HT-29 (cell line): ENCODE results near the gene HOXA3. TPM values are rescaled to one million over a fixed set of nuclear protein-coding genes. Genes with fewer than 3 reads are reported as not detected.

Experiments
- DNase-seq: peaks from one replicate; pipeline ENCODE4 v3.0.0-alpha.2; 2015; ENCODE audit warnings: low spot score
- total RNA-seq: library from RNA; depleted of rRNA; stranded (reverse); fragments of >200 nt; shearing (Covaris generic); gene quantifications from 2 replicates; pipeline ENCODE4 v1.2.3, GENCODE V29; 2014

Gene HOXA3
- total RNA-seq, 1 experiment from 2014 or later = 27.8 TPM

GRCh38 chr7:27157702-27158431, 5.5 kb upstream of the HOXA3 start:
- no peak for DNase-seq

GRCh38 chr7:27156916-27157701, 4.7 kb upstream of the HOXA3 start:
- no peak for DNase-seq

GRCh38 chr7:27156508-27156898, 4.1 kb upstream of the HOXA3 start, which contains the start of gene HOXA7:
Gene HOXA7 (minus strand): TSS chr7:27156675. CDS start chr7:27156545, 130 bp downstream.
- DNase-seq = peak; percentile 69

GRCh38 chr7:27155816-27156507, 3.6 kb upstream of the HOXA3 start:
- DNase-seq = no peak

- no peak for DNase-seq
Measured at GRCh38 chr7:27154901-27155815, 2.8 kb upstream of the HOXA3 start.

- no peak for DNase-seq
Measured at GRCh38 chr7:27154369-27154768, 2.0 kb upstream of the HOXA3 start.

- DNase-seq = no peak
Measured at GRCh38 chr7:27153526-27153925, 1.1 kb upstream of the HOXA3 start.

- no peak for DNase-seq
Measured at GRCh38 chr7:27152816-27153442, 546 bp upstream of the HOXA3 start.

GRCh38 chr7:27151341-27151930, 947 bp downstream of the HOXA3 start:
- DNase-seq = no peak

- DNase-seq = peak; percentile 93
Measured at GRCh38 chr7:27150568-27151340, 1.6 kb downstream of the HOXA3 start.

- DNase-seq = peak; percentile 69
Measured at GRCh38 chr7:27149842-27150567, 2.4 kb downstream of the HOXA3 start.

GRCh38 chr7:27148756-27149641, 3.4 kb downstream of the HOXA3 start:
- no peak for DNase-seq

- DNase-seq = peak; percentile 97
Measured at GRCh38 chr7:27148031-27148755, 4.2 kb downstream of the HOXA3 start.

GRCh38 chr7:27147199-27148030, 5.0 kb downstream of the HOXA3 start, which contains the start of gene HOXA6:
Gene HOXA6 (minus strand): TSS chr7:27147774. CDS start chr7:27147749, 25 bp downstream.
- DNase-seq = peak; percentile 94

GRCh38 chr7:27146491-27147198, 5.7 kb downstream of the HOXA3 start:
- peak; percentile 68 for DNase-seq
